GM18502 (cell line): ENCODE measurements around the gene SPPL2B.

Source experiments
- ATAC-seq: cut with Tn5 transposase; IDR thresholded peaks from one replicate; pipeline ENCODE4 v1.9.1; 2021; ENCODE audit warnings: mild to moderate bottlenecking; ENCODE audit not compliant: unreplicated experiment, poor library complexity

The SPPL2B gene

DNA sequence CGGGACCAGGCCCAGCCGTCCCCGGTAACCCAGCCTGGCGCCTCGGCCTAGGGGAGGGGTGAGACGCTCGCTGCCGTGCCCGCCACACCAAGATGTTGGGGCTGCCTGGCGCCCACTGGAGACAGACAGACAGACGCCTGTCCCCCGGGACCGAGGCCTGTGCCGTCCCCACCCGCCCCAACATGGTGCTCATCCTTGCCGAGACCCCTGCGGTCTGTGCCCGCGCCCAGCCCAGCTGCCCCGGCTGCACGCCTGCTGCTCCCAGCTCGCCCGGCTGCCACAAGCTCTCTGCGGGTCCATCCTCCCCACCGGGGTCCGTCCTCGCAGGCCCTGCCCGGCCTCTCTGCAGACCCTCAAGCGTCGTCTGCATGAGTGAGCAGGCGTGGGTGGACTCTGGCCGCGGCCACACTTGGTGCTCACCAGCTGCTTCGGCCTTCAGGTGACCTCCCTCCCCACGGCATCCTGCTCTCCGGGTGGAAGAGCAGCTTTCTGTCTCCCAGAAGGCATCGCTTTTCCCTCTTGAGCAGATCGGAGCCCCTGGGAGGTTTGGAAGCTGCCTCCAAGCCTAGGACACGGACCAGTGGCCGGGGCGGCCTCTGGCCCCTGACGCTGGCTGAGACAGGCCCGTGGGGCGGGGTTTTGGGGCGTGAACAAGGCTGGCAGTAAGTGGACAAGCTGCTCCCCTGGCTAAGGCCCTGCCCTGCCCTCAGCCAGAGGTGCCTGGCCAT, 24.8 kb downstream of the SPPL2B start:
- no peak for ATAC-seq

DNA sequence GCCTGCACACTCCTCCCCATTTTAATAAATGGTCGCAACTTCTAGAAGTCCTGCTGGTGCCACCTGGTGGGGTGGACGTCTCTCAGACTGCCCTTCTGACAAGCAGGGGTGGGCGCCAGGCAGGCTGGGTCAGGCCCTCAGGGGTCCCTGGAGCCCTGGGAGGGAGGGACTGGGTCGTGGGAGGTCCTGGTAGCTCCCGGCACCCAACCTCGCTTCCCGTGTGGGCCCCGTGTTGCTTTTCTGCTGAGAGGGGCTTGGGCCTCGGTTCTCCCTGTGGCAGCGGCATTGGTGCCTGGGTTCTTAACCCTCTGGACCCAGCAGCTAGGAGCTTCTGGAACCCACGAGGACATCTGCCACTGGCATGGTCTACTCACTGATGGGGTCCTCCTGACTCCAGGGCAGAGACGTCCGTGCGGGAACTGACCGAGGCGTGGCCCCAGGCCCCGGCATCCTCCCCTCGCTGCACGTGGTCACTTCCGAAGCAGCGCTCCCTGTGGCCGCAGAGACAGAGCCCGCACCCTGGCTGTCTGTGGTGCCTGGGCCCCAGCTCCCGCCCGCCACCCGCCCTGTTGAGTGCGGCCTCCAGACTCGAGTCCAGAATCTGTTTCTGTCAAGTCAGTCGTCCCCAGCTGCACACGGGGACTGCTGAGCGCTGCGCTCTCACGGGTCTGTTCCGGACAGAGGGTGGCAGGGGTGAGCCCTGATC, 25.6 kb downstream of the SPPL2B start:
- ATAC-seq: no peak

DNA sequence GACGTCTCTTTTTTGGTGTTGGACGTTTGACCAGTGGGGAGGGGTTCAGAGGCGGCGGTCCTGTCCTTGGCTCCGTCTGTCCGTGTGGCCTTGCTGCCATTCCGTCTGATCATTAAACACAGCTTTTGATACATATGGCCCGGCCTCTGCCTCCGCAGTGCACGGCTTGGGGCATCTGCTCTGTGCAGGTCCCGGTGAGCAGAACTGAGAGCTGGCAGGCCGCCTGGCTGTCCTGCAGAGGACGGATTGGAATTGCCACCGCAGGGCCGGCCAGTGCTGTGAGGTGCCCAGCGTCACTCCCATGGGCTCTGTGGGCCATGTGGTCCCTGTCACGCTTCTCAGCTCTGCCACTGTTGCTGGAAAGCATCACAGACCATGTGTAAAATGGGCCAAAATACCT, 26.2 kb downstream of the SPPL2B start:
- no peak for ATAC-seq

DNA sequence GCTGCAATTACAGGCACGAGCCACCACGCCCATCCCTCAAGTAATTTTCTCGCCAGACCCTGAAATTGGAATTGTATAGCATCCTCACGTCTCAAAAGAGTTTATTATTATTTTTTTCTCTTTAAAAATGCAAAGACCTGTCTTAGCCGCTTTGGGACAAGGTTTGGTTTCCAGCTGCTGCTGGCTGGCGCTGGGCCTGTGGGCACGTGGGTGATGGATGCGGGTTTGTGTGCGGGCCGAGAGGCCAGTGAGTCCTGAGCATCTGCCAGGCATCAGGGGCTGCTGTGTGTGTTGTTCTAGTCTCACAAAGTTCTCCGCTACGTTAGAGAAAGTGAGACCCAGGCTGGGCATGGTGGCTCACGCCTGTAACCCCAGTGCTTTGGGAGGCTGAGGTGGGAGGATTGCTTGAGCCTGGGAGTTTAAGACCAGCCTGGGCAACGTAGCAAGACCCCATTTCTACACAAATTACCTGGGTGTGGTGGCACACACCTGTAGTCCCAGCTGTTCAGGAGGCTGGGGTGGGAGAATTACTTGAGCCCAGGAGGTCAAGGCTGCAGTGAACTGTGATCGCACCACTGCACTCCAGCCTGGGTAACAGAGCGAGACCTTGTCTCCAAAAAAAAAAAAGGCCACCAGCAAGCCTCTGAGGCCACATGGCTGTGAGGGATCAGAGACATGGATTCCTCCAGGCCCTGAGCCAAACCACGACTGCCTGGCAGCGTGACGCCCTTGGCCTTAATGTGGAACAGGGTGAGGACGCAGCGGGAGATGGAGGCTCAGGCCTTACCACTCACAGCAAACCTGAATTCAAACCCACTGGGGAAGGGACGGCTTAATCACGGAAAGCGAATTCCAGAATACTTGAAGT, 26.9 kb downstream of the SPPL2B start:
- no peak for ATAC-seq

DNA sequence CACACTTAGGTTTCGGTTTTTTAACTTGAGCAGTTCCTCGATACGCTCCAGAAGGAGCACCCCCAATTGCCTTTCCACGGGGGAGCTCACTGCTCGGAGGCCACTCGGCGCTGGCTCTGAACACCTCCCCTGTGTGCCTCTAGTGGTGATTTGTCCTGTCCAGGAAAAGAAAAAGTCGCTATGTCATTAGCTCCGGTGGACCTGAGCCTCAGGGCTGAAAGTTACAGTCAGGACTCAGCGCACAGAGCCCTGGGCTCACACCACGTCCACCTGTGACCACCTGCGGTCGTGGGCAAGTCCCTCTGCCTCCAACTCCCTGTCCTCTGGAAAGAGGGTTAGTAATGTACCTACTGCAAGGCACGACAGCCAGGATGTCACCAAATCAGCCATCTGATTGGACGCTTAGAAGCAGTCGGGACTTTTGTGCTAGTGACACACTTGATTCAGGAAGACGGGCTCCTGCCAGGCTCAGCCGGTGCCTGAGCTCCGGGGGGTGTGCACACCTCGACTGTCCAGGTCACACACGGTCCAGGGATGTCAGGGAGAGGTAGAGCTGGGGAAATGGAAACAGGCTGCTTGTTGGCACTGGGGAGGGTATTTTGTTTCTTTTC, 27.7 kb downstream of the SPPL2B start:
- no peak for ATAC-seq

DNA sequence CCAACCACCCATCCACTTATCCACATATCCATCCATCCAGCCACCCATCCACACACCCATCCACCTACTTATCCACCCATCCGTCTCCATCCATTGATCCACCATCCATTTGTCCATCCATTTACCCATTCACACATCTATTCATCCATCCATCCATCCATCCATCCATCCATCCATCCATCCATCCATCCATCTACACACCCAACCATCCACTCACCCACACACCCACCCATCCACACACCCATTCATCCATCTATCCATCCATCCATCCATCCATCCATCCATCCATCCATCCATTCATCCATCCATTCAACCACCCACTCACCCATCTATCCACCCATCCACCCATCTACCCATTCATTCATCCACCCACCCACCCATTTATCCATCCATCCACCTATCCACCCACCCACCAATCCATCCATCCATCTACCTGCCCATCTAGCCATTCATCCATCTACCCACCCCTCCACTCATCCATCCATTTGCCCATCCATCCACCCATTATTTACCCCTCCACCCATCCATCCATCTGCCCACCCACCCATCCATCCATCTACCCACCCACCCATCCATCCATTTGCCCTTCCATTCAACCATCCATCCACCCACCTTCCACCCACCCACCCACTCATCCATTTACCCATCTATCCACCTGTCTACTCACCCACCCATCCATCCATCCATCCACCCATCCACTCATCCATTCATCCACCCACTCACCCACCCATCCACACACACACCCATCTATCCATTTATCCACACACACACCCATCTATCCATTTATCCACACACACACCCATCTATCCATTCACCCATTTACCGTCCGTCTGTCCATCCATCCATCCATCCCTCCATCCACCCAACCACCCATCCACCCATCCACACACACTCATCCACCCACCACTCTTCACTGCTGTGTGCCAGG, 29.1 kb downstream of the SPPL2B start:
- ATAC-seq: no peak

DNA sequence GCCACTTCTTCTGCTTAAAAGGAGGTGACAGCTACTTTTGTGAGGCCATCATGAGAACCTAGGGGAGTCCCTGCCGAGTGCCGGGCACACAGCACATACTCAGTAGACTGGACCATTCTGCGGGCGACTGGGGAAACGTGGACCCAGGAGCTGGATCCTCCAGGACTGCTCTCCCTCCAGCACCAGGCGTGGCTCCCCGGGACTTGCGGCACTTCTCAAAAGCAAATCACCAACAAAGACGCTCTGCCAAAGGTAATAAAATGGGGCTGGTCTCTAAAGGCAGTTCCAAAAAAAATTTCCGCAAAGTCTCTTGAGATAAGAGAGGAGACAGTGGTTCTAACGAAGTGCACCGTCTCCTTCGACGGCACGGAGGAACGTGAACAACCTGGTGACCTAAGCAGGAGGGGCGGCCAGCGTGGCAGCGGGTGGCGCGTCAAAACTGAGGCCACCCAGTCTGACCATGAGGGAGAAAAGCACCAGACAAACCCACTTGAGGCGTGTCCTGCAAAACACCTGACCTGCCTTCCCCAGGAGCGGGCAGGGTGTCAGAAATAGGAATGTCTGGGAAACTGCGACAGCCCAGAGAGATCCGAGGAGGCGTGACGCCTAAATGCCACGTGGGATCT, 30.2 kb downstream of the SPPL2B start:
- no peak for ATAC-seq

DNA sequence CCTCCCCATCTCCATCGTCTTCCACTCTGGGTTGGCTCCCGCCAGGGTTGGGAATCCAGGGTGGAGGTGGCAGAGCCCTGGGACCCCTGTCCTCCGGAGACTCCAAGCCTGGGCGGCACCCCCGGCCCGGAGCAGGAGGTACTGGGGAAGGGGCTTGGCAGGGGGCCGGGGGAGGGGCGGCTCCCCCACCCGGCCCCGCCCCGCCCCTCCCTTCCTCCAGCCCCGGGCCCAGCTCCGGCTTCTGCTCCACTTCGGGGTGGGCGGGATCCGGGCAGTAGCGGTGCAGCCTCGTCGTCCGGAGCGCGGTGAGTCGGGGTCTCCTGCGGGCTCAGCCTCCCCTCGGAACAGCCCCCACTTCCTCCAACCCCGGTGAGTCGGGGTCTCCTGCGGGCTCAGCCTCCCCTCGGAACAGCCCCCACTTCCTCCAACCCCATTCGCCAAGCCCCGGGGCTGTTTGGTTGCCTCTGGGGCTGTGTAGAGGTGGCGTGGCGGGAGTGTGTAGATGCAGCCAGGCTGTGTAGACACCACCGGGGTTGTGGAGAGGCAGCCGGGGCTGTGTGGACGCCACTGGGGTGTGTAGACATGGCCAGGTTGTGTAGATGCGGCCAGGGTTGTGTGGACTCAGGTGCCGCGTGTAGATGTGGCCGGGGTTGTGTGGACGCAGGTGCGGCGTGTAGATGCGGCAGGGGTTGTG, 31.7 kb downstream of the SPPL2B start, which contains the start of gene TMPRSS9:
TSS of gene TMPRSS9 (plus strand) at position 274 of the 694 bp plus-strand sequence. CDS start 29,521 bp downstream, outside the sequence.
- ATAC-seq: no peak

DNA sequence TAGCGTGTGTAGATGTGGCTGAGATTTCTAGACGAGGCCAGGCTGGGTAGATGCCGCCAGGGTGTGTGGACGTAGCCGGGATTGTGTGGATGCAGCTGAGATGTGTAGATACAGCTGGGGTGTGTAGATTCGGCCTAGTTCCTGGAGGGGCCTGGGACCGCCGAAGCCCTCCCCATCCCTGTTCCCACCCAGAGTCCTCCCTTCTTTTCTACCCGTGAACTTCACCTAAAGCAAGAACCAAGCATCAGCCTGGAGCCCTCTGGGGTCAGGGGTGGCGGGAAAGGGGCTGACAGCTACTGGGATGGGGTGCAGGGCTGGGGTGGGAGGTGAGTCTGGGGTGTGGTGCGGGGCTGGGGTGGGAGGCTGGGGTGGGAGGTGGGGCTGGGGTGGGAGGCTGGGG, 32.3 kb downstream of the SPPL2B start:
- ATAC-seq: no peak

DNA sequence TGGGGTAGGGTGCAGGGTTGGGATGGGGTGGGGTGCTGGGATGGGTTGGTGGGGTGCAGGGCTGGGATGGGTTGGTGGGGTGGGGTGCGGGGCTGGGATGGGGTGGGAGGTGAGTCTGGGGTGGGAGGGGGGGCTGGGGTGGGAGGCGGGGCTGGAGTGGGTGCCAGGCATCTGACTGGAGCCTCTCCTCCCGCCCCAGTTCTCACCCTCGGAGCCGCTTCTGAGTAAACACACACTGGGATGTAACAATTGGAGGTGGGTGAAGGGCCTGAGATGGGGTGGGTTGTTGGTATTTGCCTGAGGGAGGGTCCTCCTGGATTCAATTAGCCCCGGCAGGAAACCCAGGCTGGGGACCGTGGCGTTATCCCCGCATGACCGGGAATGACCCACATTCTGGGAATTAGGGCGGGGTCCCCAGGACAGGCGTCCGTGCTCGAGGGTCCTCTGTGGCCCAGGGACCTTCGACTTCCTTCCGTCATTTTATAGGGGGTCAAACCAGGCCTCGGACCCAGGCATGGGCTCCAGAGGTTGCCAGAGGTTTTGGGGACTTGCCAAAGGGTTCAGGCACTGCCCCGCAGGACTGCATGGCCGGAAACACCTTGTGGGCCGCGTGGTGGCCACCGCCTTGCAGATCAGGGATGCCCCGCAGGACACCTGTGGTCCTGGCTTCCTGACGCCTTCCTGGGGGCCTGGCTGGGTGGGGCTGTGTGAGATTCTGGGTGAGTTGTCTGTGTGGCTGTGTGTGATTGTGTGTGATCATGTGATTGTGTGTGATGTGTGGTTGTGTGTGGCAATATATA, 33.0 kb downstream of the SPPL2B start:
- ATAC-seq: no peak

DNA sequence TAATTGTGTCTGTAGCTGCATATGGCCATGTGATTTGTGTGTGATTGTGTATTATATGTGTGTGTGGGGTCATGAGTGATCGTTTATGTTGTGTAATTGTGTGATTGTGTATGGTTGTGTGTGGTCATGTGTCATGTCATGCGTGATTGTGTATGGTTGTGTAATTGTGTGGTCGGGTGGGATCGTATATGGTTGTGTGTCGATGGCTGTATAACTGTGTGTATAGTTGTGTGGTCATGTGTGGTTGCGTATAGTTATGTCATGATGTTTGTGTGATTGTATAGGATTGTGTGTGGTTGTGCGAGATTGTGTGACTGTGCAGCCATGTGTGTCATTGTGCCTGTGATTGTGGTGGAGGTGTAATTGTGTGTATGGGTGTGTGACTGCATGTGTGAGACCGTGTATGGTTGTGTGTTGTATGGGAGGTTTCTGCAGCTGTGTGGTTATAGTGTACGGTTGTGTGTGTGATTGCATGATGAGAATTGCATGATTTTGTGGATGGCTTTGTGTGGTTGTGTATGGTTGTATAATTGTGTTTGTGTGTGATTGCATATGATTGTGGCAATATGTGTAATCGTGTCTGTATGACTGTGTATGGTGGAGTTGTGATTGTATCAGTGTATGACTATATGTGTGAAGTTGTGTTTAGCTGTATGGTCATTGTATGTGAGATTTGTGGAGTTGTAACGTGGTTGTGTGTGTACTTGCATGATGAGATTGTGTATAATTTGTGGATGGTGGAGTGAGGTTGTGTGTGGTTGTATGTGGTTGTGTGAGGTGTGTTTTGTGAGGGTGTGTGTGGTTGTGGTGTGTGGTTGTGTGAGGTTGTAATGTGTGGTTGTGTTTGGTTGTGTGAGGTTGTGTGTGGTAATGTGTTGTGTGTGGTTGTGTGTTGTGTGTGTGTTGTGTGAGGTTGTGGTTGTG, 33.8 kb downstream of the SPPL2B start:
- ATAC-seq: no peak

DNA sequence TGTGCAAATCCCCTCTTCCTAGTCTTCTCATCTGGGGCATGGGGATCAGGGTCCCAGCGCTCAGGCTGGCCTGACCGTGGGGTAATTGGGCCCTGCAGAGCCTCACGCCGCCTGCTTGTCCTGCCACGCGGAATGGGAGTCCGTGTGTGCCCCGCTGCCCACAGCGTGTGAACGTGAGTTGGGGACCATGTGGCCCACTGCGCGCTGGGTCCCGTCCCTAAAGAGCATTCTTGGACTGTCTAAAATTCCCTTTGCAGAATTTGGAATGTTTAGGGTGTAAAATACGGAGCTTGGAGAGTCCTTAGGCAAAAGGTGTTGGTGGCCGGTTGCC, 34.5 kb downstream of the SPPL2B start:
- no peak for ATAC-seq

DNA sequence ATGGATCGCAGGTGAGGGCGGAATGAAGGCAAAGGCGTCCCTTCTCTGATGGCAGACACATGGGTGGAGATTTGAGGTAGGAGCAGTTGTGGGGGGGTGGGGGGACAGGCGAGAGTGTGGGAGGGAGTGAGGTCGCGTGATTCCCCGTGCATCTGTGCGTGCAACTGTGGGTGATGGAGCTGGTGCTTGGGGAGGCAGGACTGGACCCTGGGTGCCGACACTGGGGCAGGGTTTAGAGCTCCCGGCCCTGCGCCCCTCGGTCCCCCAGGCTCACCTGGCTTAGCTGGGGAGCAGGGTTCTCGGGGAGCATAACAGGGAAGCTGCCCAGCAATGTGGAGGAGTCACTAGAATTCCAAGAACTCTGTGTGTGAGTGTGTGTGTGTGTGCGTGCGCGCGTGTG, 34.9 kb downstream of the SPPL2B start:
- no peak for ATAC-seq

DNA sequence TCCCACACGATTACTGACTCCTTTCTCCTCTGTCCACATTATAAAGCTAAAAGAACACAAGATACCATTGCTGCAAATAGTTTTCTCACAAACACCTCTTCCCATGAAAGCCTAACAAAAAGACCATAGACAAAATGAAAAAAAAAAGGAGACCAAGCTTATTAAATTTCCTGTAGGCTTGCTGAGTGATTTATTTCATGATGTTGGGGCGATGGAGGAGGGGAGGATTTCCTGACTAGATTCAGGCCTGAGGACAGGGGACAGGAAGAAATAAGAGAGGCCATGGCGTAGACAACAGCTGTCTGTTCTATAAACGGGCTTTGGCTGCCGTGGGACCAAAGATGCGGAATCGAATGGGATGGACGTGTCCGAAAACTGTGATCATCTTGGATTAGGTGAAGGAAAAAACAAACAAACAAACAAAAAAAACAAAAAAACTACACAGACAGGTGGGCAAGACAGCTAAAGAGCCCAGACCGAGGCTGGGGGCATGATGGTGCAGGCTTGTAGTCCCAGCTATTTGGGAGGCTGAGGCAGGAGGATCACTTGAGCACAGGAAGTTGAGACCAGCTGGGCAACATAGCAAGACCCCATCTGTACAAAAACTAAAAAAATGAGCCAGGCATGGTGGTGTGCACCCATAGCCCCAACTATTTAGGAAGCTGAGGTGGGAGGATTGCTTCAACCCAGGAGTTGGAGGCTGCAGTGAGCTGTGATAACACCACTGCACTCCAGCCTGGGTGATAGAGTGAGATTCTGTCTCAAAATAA, 36.9 kb downstream of the SPPL2B start:
- ATAC-seq: no peak

DNA sequence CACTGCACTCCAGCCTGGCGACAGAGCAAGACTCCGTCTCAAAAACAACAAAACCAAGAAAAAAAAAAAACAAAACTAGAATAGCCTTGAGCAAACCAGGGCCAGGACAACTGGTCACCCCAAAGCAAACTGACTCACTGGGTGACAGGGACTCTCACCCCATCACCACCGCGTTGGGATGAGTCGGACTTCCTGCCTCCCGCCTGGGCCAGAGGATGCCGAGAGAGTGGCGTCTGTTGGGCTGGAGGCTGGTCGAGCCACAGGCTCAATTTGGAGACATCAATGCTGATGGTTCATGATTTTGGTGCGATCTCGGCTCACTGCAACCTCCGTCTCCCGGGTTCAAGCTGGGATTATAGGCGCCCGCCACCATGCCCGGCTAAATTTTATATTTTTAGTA, 43.2 kb downstream of the SPPL2B start:
- no peak for ATAC-seq

DNA sequence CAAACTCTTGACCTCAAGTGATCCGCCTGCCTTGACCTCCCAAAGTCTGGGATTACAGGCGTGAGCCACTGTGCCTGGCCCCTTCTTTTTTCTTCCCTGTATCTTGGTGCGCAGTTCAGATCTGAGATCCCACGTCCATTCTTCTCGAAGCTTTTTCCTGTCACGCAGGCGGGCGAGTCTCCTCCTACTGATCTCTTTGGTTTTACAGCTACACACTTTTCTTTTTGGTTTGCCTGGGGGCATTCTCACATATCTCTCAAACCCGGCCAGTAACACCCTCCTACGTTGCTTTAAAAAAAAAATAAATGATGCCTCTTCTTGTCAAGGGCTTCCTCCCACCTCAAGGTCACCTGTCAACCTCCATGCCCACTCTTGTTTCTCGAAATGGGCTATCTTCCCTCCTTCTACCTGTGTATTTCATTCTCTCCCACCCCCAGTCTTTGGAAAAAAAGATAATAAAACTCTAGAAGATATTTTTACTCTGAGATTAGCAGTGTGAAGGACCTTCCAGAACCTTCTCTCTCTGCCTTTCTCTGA, 43.7 kb downstream of the SPPL2B start:
- no peak for ATAC-seq
